ENCODE measurements around the gene ANKLE2. TPM values are rescaled to one million over a fixed set of nuclear protein-coding genes. Genes with fewer than 3 reads are reported as not detected.

The ANKLE2 gene
- total and polyA plus RNA-seq, 7 donors: 24.1 to 56.2 (median 29.7) TPM

- Histone ChIP-seq H3K27me3 (ENCODE audit: insufficient read depth in 3 of 3, low read length in 2 of 3) (no peaks in the 10 kb centered on the region), H3K9me3 (no peaks in the 10 kb centered on the region), H3K36me3 (ENCODE audit: insufficient read depth in 1 of 2, low read depth in 1 of 2) (peaks cover 0 to 22% of the 10 kb centered on the region in 2 donors), H3K27ac (no peak overlapping the region), H3K4me3 (no peak overlapping the region), H3K4me1 (peaks cover 9% of the 10 kb centered on the region)
- ATAC-seq: no peak
- TF ChIP-seq CTCF (IDR thresholded peaks at IDR 0.05): no peak
- no peak for DNase-seq
- intact Hi-C loops (cut with DNase I): no loop called here
- 92 to 94% (median 94%) methylated on average over 6 of the region's 6 CpGs for WGBS, 3 donors
Observed at GRCh38 chr12:132707241-132707640, 54.4 kb downstream of the ANKLE2 start.

GRCh38 chr12:132703641-132704040 is 58.0 kb downstream of the ANKLE2 start:
- Histone ChIP-seq H3K36me3 (ENCODE audit: insufficient read depth in 1 of 2, low read depth in 1 of 2) (peaks cover 0 to 44% of the 10 kb centered on the region in 2 donors), H3K9me3 (no peaks in the 10 kb centered on the region), H3K27ac (no peak overlapping the region), H3K4me1 (no peaks in the 10 kb centered on the region), H3K27me3 (ENCODE audit: insufficient read depth in 3 of 3, low read length in 2 of 3) (no peaks in the 10 kb centered on the region), H3K4me3 (no peak overlapping the region)
- no peak for ATAC-seq
- TF ChIP-seq CTCF (IDR thresholded peaks at IDR 0.05): no peak
- no peak for DNase-seq
- intact Hi-C loops (cut with DNase I): no loop called here
- WGBS, 3 donors: 94 to 96% (median 95%) methylated on average over 9 of the region's 9 CpGs

GRCh38 chr12:132702640-132703039 is 59.0 kb downstream of the ANKLE2 start:
- Histone ChIP-seq H3K27ac (no peak overlapping the region), H3K27me3 (ENCODE audit: insufficient read depth in 3 of 3, low read length in 2 of 3) (no peaks in the 10 kb centered on the region), H3K36me3 (ENCODE audit: insufficient read depth in 1 of 2, low read depth in 1 of 2) (peaks cover 0 to 54% of the 10 kb centered on the region in 2 donors), H3K4me3 (no peak overlapping the region), H3K4me1 (no peaks in the 10 kb centered on the region), H3K9me3 (no peaks in the 10 kb centered on the region)
- intact Hi-C loops (cut with DNase I): no loop called here
- no peak for TF ChIP-seq CTCF (IDR thresholded peaks at IDR 0.05)
- DNase-seq (no peak), ATAC-seq (peak in 1 of 4 donors; percentile 28)
- 65 to 78% (median 69%) methylated on average over 4 of the region's 4 CpGs for WGBS, 3 donors

- intact Hi-C loops (cut with DNase I): no loop called here
- H3K27ac ChIP-seq: no peak overlapping the region
- no peaks in the 10 kb centered on the region for H3K9me3 ChIP-seq
- no peak overlapping the region for H3K4me3 ChIP-seq
- peaks cover 0 to 72% of the 10 kb centered on the region in 2 donors for H3K36me3 ChIP-seq (ENCODE audit: insufficient read depth in 1 of 2, low read depth in 1 of 2)
- ATAC-seq (no peak), DNase-seq (no peak)
- no peak for TF ChIP-seq CTCF (IDR thresholded peaks at IDR 0.05)
- H3K27me3 ChIP-seq (ENCODE audit: insufficient read depth in 3 of 3, low read length in 2 of 3): no peaks in the 10 kb centered on the region
- H3K4me1 ChIP-seq: no peaks in the 10 kb centered on the region
- 92 to 97% (median 95%) methylated on average over 10 of the region's 10 CpGs for WGBS, 3 donors
Observed at GRCh38 chr12:132700212-132700822, 61.3 kb downstream of the ANKLE2 start.

- 79 to 92% (median 89%) methylated on average over 5 of the region's 5 CpGs for WGBS, 3 donors
- no peak for TF ChIP-seq CTCF (IDR thresholded peaks at IDR 0.05)
- H3K36me3 ChIP-seq (ENCODE audit: insufficient read depth in 1 of 2, low read depth in 1 of 2): peaks cover 0 to 56% of the 10 kb centered on the region in 2 donors
- DNase-seq: no peak
- no peak overlapping the region for H3K27ac ChIP-seq
- H3K9me3 ChIP-seq: no peaks in the 10 kb centered on the region
- intact Hi-C loops (cut with DNase I): no loop called here
- ATAC-seq: no peak
- H3K4me1 ChIP-seq: no peaks in the 10 kb centered on the region
- no peaks in the 10 kb centered on the region for H3K27me3 ChIP-seq (ENCODE audit: insufficient read depth in 3 of 3, low read length in 2 of 3)
- H3K4me3 ChIP-seq: no peak overlapping the region
Observed at GRCh38 chr12:132698341-132698740, 63.3 kb downstream of the ANKLE2 start.
